ENCODE measurements around the gene CHIT1. TPM values are rescaled to one million over a fixed set of nuclear protein-coding genes. Genes with fewer than 3 reads are reported as not detected.
"Not testable (repeated sequence)": the region's sequence is repeated elsewhere in the genome, so short reads cannot be mapped to it uniquely, and the experiment has no call there.

CHIT1 gene
- total and polyA plus RNA-seq, 8 donors, result 0.05 to 0.18 TPM; not detected in 6

- DNase-seq, result no peak
- no peak overlapping the region for H3K4me3 ChIP-seq
- H3K9me3 ChIP-seq, result peaks cover 0 to 19% (median 15%) of the 10 kb centered on the region in 4 donors
These were observed 10.2 kb upstream of the CHIT1 start for GRCh38 chr1:203239526-203240305.

GRCh38 chr1:203239081-203239480 lies 9.6 kb upstream of the CHIT1 start:
- Histone ChIP-seq H3K4me3 (no peak overlapping the region), H3K27me3 (peaks cover 0 to 18% (median 0%) of the 10 kb centered on the region in 3 donors), H3K27ac (no peak overlapping the region), H3K9me3 (peaks cover 0 to 26% (median 18%) of the 10 kb centered on the region in 4 donors), H3K36me3 (no peaks in the 10 kb centered on the region), H3K4me1 (no peaks in the 10 kb centered on the region)
- intact Hi-C loops (cut with DNase I; ENCODE audit: low total_unique reads), result no loop called here
- no peak for DNase-seq
- TF ChIP-seq EP300 (IDR thresholded peaks at IDR 0.05) (no peak), POLR2A (IDR thresholded peaks at IDR 0.05) (no peak), POLR2AphosphoS5 (IDR thresholded peaks at IDR 0.05) (no peak)
- TF ChIP-seq, protein P1, sequence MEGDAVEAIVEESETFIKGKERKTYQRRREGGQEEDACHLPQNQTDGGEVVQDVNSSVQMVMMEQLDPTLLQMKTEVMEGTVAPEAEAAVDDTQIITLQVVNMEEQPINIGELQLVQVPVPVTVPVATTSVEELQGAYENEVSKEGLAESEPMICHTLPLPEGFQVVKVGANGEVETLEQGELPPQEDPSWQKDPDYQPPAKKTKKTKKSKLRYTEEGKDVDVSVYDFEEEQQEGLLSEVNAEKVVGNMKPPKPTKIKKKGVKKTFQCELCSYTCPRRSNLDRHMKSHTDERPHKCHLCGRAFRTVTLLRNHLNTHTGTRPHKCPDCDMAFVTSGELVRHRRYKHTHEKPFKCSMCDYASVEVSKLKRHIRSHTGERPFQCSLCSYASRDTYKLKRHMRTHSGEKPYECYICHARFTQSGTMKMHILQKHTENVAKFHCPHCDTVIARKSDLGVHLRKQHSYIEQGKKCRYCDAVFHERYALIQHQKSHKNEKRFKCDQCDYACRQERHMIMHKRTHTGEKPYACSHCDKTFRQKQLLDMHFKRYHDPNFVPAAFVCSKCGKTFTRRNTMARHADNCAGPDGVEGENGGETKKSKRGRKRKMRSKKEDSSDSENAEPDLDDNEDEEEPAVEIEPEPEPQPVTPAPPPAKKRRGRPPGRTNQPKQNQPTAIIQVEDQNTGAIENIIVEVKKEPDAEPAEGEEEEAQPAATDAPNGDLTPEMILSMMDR (IDR thresholded peaks at IDR 0.05), result no peak
- WGBS, 5 donors, result 63 to 69% (median 66%) methylated on average over 4 of the region's 4 CpGs

More at GRCh38 chr1:203239526-203240305, 10.2 kb upstream of the CHIT1 start:
- Histone ChIP-seq H3K27me3 (peaks cover 0 to 18% (median 0%) of the 10 kb centered on the region in 3 donors), H3K27ac (no peak overlapping the region), H3K36me3 (no peaks in the 10 kb centered on the region), H3K4me1 (no peaks in the 10 kb centered on the region)
- intact Hi-C loops (cut with DNase I; ENCODE audit: low total_unique reads), result no loop called here
- WGBS, 5 donors, result 47 to 92% (median 63%) methylated on average over 5 of the region's 5 CpGs
- TF ChIP-seq, protein P1 (IDR thresholded peaks at IDR 0.05), result no peak
- TF ChIP-seq POLR2A (IDR thresholded peaks at IDR 0.05) (no peak), EP300 (IDR thresholded peaks at IDR 0.05) (no peak), POLR2AphosphoS5 (IDR thresholded peaks at IDR 0.05) (no peak)

- intact Hi-C loops (cut with DNase I; ENCODE audit: low total_unique reads), result no loop called here
- peaks cover 0 to 21% (median 0%) of the 10 kb centered on the region in 3 donors for H3K27me3 ChIP-seq
- TF ChIP-seq, protein P1 (IDR thresholded peaks at IDR 0.05), result no peak
- TF ChIP-seq POLR2AphosphoS5 (IDR thresholded peaks at IDR 0.05), result no peak
- TF ChIP-seq EP300 (IDR thresholded peaks at IDR 0.05), result no peak
- no peak for TF ChIP-seq POLR2A (IDR thresholded peaks at IDR 0.05)
- H3K36me3 ChIP-seq, result no peaks in the 10 kb centered on the region
- no peaks in the 10 kb centered on the region for H3K4me1 ChIP-seq
- no peak overlapping the region for H3K27ac ChIP-seq
- H3K9me3 ChIP-seq, result peaks cover 0 to 31% (median 18%) of the 10 kb centered on the region in 4 donors
- DNase-seq, result no peak
- H3K4me3 ChIP-seq, result no peak overlapping the region
These were observed 9.1 kb upstream of the CHIT1 start for GRCh38 chr1:203238535-203238934.

GRCh38 chr1:203234901-203235300 lies 5.4 kb upstream of the CHIT1 start:
- H3K4me3 ChIP-seq; intact Hi-C loops (cut with DNase I; ENCODE audit: low total_unique reads); H3K27ac ChIP-seq; H3K4me1 ChIP-seq; H3K36me3 ChIP-seq; DNase-seq: not testable (repeated sequence)
- 84 to 92% (median 90%) methylated on average over 7 of the region's 7 CpGs for WGBS, 5 donors
- Histone ChIP-seq H3K9me3 (peaks cover 0 to 35% (median 18%) of the 10 kb centered on the region in 4 donors), H3K27me3 (peaks cover 0 to 30% (median 5%) of the 10 kb centered on the region in 3 donors)

GRCh38 chr1:203228670-203229069 lies 803 bp downstream of the CHIT1 start:
- 50 to 75% (median 73%) methylated on average over 4 of the region's 4 CpGs for WGBS, 5 donors
- intact Hi-C loops (cut with DNase I; ENCODE audit: low total_unique reads), result no loop called here

More at GRCh38 chr1:203228670-203229069, 803 bp downstream of the CHIT1 start:
- no peaks in the 10 kb centered on the region for H3K36me3 ChIP-seq
- no peak overlapping the region for H3K27ac ChIP-seq
- no peak for DNase-seq
- TF ChIP-seq POLR2AphosphoS5 (IDR thresholded peaks at IDR 0.05) (no peak), POLR2A (IDR thresholded peaks at IDR 0.05) (no peak), EP300 (IDR thresholded peaks at IDR 0.05) (no peak)
- TF ChIP-seq, protein P1 (IDR thresholded peaks at IDR 0.05), result no peak
- H3K9me3 ChIP-seq, result peaks cover 0 to 5% (median 0%) of the 10 kb centered on the region in 4 donors
- no peaks in the 10 kb centered on the region for H3K4me1 ChIP-seq
- no peak overlapping the region for H3K4me3 ChIP-seq
- H3K27me3 ChIP-seq, result peaks cover 0 to 49% (median 5%) of the 10 kb centered on the region in 3 donors
